Amniotic epithelial cell (primary cell): ENCODE data around the gene HDDC3.
"Not testable (repeated sequence)": the region's sequence is repeated elsewhere in the genome, so short reads cannot be mapped to it uniquely, and the experiment has no call there.

Experiments used
- DNase-seq: peaks from one replicate; pipeline ENCODE4 v3.0.0-alpha.2; 2010; ENCODE audit warnings: low read depth

The HDDC3 gene

GRCh38 chr15:90930861-90931574 lies 1.3 kb downstream of the HDDC3 start:
- DNase-seq: no peak

DNA sequence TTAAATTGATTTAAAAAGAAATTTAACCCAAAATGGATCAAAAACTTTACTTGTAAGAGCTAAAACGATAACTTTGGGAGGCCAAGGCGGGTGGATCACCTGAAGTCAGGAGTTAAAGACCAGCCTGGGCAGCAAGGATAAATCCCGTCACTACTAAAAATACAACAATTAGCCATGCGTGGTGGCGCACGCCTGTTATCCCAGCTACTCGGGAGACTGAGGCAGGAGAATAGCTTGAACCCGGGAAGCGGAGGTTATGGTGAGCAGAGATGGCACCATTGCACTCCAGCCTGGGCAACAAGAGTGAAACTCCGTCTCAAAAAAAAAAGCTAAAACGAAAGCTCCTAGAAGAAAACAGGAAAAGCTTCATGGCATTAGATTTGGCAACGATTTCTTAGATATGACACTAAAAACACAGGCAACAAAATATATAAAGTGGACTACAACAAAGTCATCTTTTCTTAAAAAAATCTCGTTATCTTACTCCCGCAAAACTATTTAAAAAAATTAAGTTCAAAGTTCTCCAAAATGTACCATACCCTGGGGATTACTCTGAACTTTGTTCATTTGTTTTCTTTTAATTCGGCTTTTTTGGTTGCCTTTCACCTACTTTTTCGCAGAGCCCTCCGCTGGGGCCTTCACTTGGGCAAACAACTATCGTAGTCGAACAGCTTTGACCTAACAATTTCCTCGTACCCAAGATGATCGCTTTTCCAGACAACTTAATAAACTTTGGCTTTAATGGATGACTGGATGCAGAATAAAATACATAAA lies 2.9 kb downstream of the HDDC3 start:
- no peak for DNase-seq

GRCh38 chr15:90928106-90928505 lies 4.2 kb downstream of the HDDC3 start:
- DNase-seq: not testable (repeated sequence)

DNA sequence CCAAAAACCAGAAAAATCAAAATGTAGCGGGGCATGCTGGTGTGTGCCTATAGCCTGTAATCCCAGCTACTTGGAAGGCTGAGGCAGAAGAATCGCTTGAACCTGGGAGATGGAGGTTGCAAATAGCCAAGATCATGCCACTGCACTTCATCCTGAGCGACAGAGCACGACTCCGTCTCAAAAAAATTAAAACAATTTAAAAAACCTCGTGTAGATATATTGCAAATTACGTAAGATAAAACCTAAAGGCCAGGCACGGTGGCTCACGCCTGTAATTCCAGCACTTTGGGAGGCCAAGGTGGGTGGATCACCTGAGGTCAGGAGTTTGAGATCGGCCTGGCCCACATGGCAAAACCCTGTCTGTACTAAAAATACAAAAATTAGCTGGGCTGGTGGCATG lies 5.6 kb downstream of the HDDC3 start:
- not testable (repeated sequence) for DNase-seq

GRCh38 chr15:90924375-90924774 lies 8.0 kb downstream of the HDDC3 start:
- no peak for DNase-seq

GRCh38 chr15:90922712-90923322 lies 9.5 kb downstream of the HDDC3 start:
- not testable (repeated sequence) for DNase-seq

GRCh38 chr15:90921887-90922286 lies 10.5 kb downstream of the HDDC3 start:
- no peak for DNase-seq

GRCh38 chr15:90918835-90919234 lies 13.5 kb downstream of the HDDC3 start:
- DNase-seq: no peak

DNA sequence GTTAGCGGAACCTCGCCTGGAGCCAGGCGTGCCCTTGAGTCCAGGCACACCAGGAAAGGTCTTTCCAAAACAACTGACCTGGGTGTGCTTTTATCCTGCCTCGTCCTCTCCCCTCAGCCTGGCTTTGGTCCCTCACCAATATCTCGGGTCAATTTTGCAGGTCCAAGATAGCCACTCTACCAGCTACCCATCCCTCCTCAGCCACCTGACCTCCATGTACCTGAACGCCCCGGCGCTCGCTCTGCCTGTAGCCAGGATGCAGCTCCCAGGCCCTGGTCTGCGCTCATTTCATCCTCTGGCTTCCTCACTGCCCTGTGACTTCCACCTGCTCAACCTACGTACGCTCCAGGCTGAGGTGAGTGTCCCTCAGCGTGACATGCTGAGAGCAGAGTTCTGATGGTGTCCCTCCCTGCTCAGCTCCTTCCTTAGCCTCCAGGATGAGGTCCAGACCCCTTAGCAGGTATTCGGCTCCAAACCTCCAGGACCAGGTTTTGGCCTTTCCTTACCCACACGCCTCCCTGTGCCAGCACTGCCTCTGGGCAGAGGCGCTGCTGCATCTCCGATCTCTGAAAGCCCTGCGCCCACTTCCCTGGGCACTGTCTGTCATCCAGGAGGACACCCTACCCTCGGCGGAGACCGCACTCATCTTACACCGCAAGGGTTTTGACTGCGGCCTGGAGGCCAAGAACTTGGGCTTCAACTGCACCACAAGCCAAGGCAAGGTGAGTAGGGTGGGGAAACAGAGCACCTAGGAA lies 14.1 kb downstream of the HDDC3 start:
- DNase-seq: no peak

DNA sequence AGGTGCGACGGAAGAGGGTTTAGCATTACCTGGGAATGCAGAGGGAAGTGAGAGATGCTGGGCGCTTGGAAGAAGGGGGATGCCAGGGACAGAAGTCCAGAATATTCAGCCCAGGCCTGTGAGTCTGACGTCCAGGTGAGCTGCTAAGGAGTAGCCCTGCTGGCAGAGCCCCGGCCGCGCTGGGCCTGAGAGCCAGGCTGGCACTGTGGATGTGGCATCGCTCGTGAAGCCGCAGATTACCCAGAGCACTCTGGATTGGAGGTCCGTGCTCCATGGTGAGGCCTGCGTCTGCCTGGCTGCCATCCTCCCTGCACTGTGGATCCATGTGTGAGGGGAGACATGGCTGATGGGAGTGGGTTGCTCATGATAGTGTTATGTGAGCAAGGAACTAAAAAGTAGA lies 14.8 kb downstream of the HDDC3 start:
- DNase-seq: no peak

GRCh38 chr15:90916461-90916860 lies 15.9 kb downstream of the HDDC3 start:
- DNase-seq: no peak

- DNase-seq: peak; percentile 50
These were observed 16.4 kb downstream of the HDDC3 start for GRCh38 chr15:90915808-90916440.

DNA sequence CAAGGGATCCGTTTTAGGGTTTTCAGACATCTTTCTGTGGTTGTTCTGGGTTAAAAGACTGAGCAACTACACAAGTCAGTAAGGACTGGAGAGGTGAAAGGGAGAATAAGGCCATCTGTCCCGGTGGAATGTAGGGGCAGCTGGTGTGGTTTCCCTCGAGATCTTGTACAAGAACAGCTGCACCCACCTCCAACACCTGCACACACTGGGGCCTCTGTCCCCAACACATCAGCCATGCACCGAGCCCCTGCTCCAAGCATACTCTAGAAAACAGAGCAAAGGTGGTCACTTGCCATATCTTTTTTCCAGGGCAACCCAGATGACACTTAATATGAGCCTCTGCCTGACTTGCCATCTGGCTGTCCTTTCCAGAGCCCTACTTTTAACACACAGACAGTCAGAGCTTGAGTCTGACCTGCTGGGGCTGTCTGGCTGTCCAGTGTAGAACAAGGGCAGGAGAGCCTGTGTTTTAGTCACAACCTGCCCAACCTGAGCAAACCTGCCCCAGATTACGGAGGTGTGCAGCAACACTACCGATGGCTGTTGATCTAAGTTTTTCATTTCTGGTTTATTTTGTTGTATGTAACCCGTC lies 17.0 kb downstream of the HDDC3 start:
- DNase-seq: no peak

DNA sequence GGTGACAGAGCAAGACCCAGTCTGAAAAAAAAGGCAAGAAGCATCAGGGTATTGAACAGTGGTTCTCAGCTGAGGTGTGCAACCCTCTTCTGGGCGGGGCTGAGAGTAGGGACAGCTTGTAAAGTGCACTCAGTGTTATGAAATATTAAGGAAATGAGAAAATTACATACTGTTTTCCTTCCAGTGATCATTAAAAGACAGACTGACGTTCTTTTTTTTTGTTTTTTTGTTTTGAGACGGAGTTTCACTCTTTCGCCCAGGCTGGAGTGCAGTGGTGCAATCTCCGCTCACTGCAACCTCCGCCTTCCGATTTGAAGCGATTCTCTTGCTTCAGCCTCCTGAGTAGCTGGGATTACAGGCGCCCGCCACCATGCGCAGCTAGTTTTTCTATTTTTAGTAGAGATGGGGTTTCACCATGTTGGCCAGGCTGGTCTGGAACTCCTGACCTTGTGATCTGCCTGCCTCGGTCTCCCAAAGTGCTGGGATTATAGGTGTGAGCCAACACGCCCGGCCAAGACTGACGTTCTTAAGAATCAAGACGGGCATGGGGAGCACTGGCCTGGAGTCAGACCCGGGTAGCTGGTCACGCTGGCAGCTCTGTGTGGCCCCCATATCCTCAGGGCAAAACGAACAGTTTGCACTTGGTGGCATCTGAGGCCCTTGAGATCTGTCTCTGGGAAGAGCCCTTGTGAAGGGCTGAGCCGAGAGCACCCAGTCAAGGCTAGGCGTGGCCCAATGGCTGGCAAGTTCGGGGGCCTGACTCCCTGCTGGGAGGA lies 17.9 kb downstream of the HDDC3 start:
- no peak for DNase-seq

GRCh38 chr15:90913398-90913944 lies 18.9 kb downstream of the HDDC3 start:
- DNase-seq: no peak

DNA sequence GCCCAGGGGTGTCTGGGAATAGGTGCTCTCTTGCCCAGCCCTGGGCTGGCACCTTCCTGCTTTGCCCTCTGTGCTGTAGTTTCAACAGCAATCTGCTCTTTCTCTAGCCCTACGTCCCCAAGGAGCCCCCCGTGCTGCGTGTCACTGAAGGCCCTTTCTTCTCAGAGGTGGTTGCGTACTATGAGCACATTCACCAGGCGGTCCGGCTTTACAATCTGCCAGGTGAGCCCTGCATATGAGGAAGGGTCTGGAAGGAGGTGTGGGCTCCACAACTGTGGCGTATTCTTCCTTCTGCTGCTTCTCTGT lies 19.6 kb downstream of the HDDC3 start:
- no peak for DNase-seq

- no peak for DNase-seq
These were observed 20.2 kb downstream of the HDDC3 start for GRCh38 chr15:90911906-90912769.

- DNase-seq: no peak
These were observed 21.1 kb downstream of the HDDC3 start for GRCh38 chr15:90911302-90911623.

DNA sequence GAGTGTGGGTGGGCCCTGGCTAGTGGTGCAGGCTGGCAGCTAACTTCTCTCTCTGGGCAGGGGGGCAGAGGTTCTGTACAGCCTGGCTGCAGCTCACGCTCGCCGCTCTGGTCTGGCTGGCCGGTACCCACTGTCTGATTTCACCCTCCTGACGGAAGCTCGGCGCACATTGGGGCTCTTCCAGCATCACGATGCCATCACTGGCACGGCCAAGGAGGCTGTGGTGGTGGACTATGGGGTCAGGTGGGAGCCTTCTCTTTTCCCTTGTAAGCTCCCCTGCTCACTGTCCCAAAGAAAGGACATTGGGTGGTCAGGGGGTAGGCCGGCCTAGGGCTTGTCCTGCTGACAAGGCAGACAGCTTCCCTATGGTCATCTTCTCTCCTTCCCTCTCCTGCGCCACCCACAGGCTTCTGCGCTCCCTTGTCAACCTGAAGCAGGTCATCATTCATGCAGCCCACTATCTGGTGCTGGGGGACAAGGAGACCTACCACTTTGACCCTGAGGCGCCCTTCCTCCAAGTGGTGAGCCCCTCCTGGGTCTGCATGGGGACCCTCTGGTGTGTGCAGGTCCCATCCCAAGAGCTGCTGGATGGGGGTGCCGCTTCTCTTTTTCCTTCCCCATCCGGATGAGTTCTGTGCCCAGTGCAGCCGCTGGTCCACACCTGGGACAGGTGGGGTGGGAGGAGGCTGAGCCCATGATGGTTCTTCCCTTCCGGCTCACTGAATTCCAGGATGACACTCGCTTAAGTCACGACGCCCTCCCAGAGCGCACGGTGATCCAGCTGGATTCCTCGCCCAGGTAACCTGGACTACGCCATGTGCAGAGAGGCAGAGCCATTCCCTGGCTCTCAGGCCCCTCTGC lies 21.7 kb downstream of the HDDC3 start:
- DNase-seq: no peak
